ENCODE measurements around the gene PROM1.

Gene PROM1

GRCh38 chr4:16124232-16124631 lies 40.4 kb upstream of the PROM1 start:
- TF ChIP-seq CTCF (IDR thresholded peaks at IDR 0.05), result no peak

DNA sequence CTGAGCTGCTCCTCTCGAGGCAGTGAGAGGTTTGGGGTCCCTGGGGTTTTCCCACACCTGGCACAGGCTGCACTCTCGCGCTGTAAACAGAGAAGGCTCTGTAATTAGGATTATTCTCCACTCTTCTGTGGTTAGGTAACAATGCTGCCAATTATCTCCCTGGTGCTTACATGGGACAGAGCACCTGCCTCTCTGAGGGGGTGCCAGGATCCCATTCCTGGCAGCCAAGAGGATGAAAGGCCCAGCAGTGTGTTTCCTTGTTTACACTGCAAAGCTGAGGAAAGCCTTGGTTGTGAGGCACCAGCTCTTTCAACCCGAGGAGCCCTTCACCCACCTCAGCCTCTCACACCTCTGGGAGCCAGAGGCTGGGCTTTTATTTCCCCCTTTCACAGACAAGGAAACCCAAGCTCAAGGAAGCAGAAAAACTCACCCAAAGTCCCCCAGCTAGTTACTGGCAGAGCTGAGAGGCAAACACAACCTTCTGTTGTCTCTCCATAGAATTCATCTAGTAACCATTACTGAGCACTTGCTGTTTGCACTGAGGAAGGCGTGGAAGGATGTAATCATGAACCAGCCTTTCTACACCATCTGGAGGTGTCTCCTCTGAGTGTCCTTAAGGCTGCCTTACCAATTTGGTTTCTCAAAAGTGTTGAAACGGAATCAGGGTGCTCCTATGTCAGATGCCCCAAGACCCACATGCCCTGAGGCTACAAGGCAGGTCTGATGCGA lies 39.7 kb upstream of the PROM1 start:
- TF ChIP-seq CTCF (IDR thresholded peaks at IDR 0.05), result no peak

- no peak for TF ChIP-seq CTCF (IDR thresholded peaks at IDR 0.05)
These were observed 39.0 kb upstream of the PROM1 start for GRCh38 chr4:16122784-16123183.

DNA sequence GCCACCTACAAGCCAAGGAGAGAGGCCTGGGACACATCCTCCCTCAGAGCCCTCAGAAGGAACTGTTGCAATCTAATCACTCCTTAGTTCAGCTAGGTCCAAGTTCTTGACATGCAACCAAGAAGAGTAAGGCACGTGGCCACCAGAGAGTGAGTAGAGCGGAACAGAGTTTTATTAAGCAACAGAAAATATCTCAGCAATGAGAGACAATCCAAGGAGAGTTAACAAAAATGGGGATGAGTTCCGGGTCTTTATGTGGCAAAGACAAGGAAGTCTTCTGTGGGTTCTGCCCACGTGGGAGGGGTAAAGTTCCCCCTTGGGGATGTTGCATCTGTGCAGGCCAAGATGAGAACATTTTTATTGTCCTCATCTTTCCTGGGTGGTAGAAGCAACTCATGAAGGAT lies 38.5 kb upstream of the PROM1 start:
- TF ChIP-seq CTCF (IDR thresholded peaks at IDR 0.05), result no peak

GRCh38 chr4:16120720-16121119 lies 36.9 kb upstream of the PROM1 start:
- TF ChIP-seq CTCF (IDR thresholded peaks at IDR 0.05), result no peak

DNA sequence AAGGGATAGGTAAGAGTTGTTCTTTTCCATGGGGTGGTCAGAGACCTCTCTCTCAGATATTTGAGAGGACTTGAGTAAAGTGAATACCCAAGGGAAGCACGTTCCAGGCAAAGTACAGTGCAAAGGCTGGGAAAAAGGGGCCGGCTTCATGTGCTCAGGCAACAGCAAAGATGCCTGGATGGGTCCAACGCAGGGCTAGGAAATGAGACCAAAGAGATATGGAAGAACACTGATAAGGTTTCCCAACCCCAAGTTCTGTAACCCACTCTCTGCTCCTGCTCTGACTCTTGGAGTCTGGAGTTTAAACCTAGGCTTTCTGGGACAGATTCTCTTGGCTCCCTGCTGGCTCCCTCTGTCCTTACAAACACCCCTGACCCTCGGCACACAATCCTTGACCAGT lies 36.2 kb upstream of the PROM1 start:
- TF ChIP-seq CTCF (IDR thresholded peaks at IDR 0.05), result no peak

- TF ChIP-seq CTCF (IDR thresholded peaks at IDR 0.05), result no peak
These were observed 34.3 kb upstream of the PROM1 start for GRCh38 chr4:16118090-16118489.

GRCh38 chr4:16117164-16117563 lies 33.3 kb upstream of the PROM1 start:
- no peak for TF ChIP-seq CTCF (IDR thresholded peaks at IDR 0.05)
